ENCODE measurements around the gene TTC9. TPM values are rescaled to one million over a fixed set of nuclear protein-coding genes. Genes with fewer than 3 reads are reported as not detected.
A peak's percentile ranks its signal among the peaks of the same experiment; 100 is the strongest.

Gene TTC9
- total and polyA plus RNA-seq, 4 donors, result 0.09 to 0.98 (median 0.45) TPM

GRCh38 chr14:70624972-70625371, 16.7 kb upstream of the TTC9 start:
- Histone ChIP-seq H3K27me3 (ENCODE audit: control insufficient read depth in 4 of 4, insufficient read depth in 4 of 4, low read length in 3 of 4) (no peaks in the 10 kb centered on the region), H3K4me1 (ENCODE audit: control insufficient read depth in 4 of 4, insufficient read depth in 4 of 4, low read length in 3 of 4) (no peaks in the 10 kb centered on the region), H3K27ac (ENCODE audit: low read depth in 1 of 2, low read length in 2 of 2) (no peak overlapping the region), H3K9ac (ENCODE audit: low read depth in 1 of 2, low read length in 2 of 2) (no peak overlapping the region), H3K4me3 (ENCODE audit: low read depth in 1 of 3, low read length in 3 of 3) (no peak overlapping the region), H3K9me3 (ENCODE audit: control insufficient read depth in 4 of 4, low read length in 3 of 4) (peaks cover 0 to 5% (median 0%) of the 10 kb centered on the region in 4 donors), H3K36me3 (ENCODE audit: control insufficient read depth in 4 of 4, insufficient read depth in 3 of 4, low read depth in 1 of 4, low read length in 3 of 4) (no peaks in the 10 kb centered on the region)
- WGBS, result 81% methylated on average over 1 of the region's 1 CpG
- no peak for DNase-seq (ENCODE audit: low spot score)
- TF ChIP-seq FOXA1 (IDR thresholded peaks at IDR 0.05) (no peak), ZBTB33 (IDR thresholded peaks at IDR 0.05) (no peak), JUND (IDR thresholded peaks at IDR 0.05) (no peak), NR2F2 (IDR thresholded peaks at IDR 0.05) (no peak), YY1 (IDR thresholded peaks at IDR 0.05) (no peak), TAF1 (conservative IDR thresholded peaks at IDR 0.05) (no peak)
- TF ChIP-seq, protein P1, sequence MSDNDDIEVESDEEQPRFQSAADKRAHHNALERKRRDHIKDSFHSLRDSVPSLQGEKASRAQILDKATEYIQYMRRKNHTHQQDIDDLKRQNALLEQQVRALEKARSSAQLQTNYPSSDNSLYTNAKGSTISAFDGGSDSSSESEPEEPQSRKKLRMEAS (IDR thresholded peaks at IDR 0.05), result no peak
- TF ChIP-seq, protein P2, sequence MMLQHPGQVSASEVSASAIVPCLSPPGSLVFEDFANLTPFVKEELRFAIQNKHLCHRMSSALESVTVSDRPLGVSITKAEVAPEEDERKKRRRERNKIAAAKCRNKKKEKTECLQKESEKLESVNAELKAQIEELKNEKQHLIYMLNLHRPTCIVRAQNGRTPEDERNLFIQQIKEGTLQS (IDR thresholded peaks at IDR 0.05), result no peak
- TF ChIP-seq, protein P3, sequence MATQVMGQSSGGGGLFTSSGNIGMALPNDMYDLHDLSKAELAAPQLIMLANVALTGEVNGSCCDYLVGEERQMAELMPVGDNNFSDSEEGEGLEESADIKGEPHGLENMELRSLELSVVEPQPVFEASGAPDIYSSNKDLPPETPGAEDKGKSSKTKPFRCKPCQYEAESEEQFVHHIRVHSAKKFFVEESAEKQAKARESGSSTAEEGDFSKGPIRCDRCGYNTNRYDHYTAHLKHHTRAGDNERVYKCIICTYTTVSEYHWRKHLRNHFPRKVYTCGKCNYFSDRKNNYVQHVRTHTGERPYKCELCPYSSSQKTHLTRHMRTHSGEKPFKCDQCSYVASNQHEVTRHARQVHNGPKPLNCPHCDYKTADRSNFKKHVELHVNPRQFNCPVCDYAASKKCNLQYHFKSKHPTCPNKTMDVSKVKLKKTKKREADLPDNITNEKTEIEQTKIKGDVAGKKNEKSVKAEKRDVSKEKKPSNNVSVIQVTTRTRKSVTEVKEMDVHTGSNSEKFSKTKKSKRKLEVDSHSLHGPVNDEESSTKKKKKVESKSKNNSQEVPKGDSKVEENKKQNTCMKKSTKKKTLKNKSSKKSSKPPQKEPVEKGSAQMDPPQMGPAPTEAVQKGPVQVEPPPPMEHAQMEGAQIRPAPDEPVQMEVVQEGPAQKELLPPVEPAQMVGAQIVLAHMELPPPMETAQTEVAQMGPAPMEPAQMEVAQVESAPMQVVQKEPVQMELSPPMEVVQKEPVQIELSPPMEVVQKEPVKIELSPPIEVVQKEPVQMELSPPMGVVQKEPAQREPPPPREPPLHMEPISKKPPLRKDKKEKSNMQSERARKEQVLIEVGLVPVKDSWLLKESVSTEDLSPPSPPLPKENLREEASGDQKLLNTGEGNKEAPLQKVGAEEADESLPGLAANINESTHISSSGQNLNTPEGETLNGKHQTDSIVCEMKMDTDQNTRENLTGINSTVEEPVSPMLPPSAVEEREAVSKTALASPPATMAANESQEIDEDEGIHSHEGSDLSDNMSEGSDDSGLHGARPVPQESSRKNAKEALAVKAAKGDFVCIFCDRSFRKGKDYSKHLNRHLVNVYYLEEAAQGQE (IDR thresholded peaks at IDR 0.05), result no peak
- TF ChIP-seq, protein P4, sequence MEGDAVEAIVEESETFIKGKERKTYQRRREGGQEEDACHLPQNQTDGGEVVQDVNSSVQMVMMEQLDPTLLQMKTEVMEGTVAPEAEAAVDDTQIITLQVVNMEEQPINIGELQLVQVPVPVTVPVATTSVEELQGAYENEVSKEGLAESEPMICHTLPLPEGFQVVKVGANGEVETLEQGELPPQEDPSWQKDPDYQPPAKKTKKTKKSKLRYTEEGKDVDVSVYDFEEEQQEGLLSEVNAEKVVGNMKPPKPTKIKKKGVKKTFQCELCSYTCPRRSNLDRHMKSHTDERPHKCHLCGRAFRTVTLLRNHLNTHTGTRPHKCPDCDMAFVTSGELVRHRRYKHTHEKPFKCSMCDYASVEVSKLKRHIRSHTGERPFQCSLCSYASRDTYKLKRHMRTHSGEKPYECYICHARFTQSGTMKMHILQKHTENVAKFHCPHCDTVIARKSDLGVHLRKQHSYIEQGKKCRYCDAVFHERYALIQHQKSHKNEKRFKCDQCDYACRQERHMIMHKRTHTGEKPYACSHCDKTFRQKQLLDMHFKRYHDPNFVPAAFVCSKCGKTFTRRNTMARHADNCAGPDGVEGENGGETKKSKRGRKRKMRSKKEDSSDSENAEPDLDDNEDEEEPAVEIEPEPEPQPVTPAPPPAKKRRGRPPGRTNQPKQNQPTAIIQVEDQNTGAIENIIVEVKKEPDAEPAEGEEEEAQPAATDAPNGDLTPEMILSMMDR (IDR thresholded peaks at IDR 0.05; ENCODE audit: low read depth, low read length, missing input control), result no peak

GRCh38 chr14:70631948-70632347, 9.8 kb upstream of the TTC9 start:
- Histone ChIP-seq H3K9ac (ENCODE audit: low read depth in 1 of 2, low read length in 2 of 2) (no peak overlapping the region), H3K36me3 (ENCODE audit: control insufficient read depth in 4 of 4, insufficient read depth in 3 of 4, low read depth in 1 of 4, low read length in 3 of 4) (no peaks in the 10 kb centered on the region), H3K27ac (ENCODE audit: low read depth in 1 of 2, low read length in 2 of 2) (no peak overlapping the region), H3K4me1 (ENCODE audit: control insufficient read depth in 4 of 4, insufficient read depth in 4 of 4, low read length in 3 of 4) (peaks cover 0 to 2% (median 0%) of the 10 kb centered on the region in 4 donors), H3K4me3 (ENCODE audit: low read depth in 1 of 3, low read length in 3 of 3) (no peak overlapping the region), H3K9me3 (ENCODE audit: control insufficient read depth in 4 of 4, low read length in 3 of 4) (peaks cover 0 to 13% (median 0%) of the 10 kb centered on the region in 4 donors), H3K27me3 (ENCODE audit: control insufficient read depth in 4 of 4, insufficient read depth in 4 of 4, low read length in 3 of 4) (no peaks in the 10 kb centered on the region)
- DNase-seq (ENCODE audit: low spot score), result no peak
- 33% methylated on average over 3 of the region's 3 CpGs for WGBS
- TF ChIP-seq HNF4A (conservative IDR thresholded peaks at IDR 0.05) (peak; percentile 55 to 57), ZBTB33 (IDR thresholded peaks at IDR 0.05) (no peak), GABPA (IDR thresholded peaks at IDR 0.05 in 1 of 2, conservative IDR thresholded peaks at IDR 0.05 in 1 of 2) (no peak), NR2F2 (IDR thresholded peaks at IDR 0.05) (no peak), TAF1 (conservative IDR thresholded peaks at IDR 0.05) (no peak), EGR1 (IDR thresholded peaks at IDR 0.05; ENCODE audit: low read depth in 2 of 2) (no peak), HNF4G (IDR thresholded peaks at IDR 0.05) (peak; percentile 14), FOXA1 (IDR thresholded peaks at IDR 0.05) (no peak)
- TF ChIP-seq, protein P4 (IDR thresholded peaks at IDR 0.05; ENCODE audit: low read depth, low read length, missing input control), result peak; percentile 60
- TF ChIP-seq, protein P1 (IDR thresholded peaks at IDR 0.05), result no peak

All from liver (tissue), 9 donors.